GM23338 (cell line): ENCODE results near the gene MARCHF2. TPM values are rescaled to one million over a fixed set of nuclear protein-coding genes. Genes with fewer than 3 reads are reported as not detected.

Experiments
- EZH2 ChIP-seq: fragments of 200-600 bp; sonication (generic); IDR thresholded peaks from one replicate; pipeline ENCODE4 v1.8.0; 2017; ENCODE audit warnings: antibody characterized with exemption, mild to moderate bottlenecking, low read depth; ENCODE audit not compliant: unreplicated experiment
- EZH2phosphoT487 ChIP-seq: fragments of 200-600 bp; sonication (generic); IDR thresholded peaks from one replicate; pipeline ENCODE4 v1.8.1; 2018; ENCODE audit warnings: antibody characterized with exemption; ENCODE audit not compliant: unreplicated experiment
- JUNB ChIP-seq: IDR thresholded peaks from one replicate; pipeline ENCODE4 v1.6.1; 2016; ENCODE audit warnings: antibody characterized with exemption; ENCODE audit not compliant: unreplicated experiment
- STAT1 ChIP-seq: IDR thresholded peaks from one replicate; pipeline ENCODE4 v1.6.1; 2016; ENCODE audit warnings: antibody characterized with exemption; ENCODE audit not compliant: unreplicated experiment
- ZNF331 ChIP-seq: fragments of 250-450 bp; sonication (Bioruptor Pico); IDR thresholded peaks from 2 replicates; pipeline ENCODE4 v1.5.0; 2020; ENCODE audit warnings: low read depth, mild to moderate bottlenecking, moderate library complexity
- polyA plus RNA-seq: library from polyadenylated mRNA; unstranded; fragments of >200 nt; fragmentation: Nextera tagmentation; extraction: Ambion mirVana; gene quantifications from 2 replicates; pipeline ENCODE4 v1.2.1, GENCODE V29; 2016
- total RNA-seq: library from RNA; depleted of rRNA; stranded (reverse); fragments of >200 nt; shearing (Covaris generic); gene quantifications from 2 replicates; pipeline ENCODE4 v1.2.3, GENCODE V29; 2014
- TF ChIP-seq, protein P1 (sequence below): fragments of 250-450 bp; sonication (Bioruptor Pico); IDR thresholded peaks from 2 replicates; pipeline ENCODE4 v1.5.0; 2020; ENCODE audit warnings: mild to moderate bottlenecking, moderate library complexity
- TF ChIP-seq, protein P2 (sequence below): IDR thresholded peaks from one replicate; pipeline ENCODE4 v1.6.1; 2018; ENCODE audit warnings: antibody characterized with exemption; ENCODE audit not compliant: unreplicated experiment
- TF ChIP-seq, protein P3 (sequence below): IDR thresholded peaks from 2 replicates; pipeline ENCODE4 v1.6.1; 2016; ENCODE audit warnings: antibody characterized with exemption

Gene MARCHF2
- total and polyA plus RNA-seq, 2 experiments from 2014 or later, result 18.9 to 50.1 TPM

DNA sequence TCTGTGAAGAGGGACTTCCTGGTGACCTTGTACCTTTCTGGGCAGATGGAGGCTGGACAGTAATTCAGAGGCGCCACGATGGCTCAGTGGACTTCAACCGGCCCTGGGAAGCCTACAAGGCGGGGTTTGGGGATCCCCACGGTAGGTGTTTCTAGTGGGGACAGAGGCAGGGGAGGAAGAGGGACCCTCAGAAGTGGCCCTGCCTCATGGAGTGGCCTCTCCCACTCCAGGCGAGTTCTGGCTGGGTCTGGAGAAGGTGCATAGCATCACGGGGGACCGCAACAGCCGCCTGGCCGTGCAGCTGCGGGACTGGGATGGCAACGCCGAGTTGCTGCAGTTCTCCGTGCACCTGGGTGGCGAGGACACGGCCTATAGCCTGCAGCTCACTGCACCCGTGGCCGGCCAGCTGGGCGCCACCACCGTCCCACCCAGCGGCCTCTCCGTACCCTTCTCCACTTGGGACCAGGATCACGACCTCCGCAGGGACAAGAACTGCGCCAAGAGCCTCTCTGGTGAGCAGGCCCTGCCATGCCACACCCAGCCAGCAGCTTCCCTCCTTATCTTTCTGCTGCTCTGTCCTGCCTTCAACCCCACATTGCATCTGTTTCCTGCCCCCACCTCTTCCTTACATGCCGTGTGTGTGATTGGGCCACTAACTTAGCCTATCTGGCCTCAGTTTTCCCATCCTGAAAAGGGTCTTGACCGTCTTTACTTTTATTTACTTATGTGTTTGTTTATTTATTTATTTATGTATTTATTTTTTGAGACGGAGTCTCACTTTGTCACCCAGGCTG is 41.9 kb upstream of the MARCHF2 start (continued):
- TF ChIP-seq, protein P1, sequence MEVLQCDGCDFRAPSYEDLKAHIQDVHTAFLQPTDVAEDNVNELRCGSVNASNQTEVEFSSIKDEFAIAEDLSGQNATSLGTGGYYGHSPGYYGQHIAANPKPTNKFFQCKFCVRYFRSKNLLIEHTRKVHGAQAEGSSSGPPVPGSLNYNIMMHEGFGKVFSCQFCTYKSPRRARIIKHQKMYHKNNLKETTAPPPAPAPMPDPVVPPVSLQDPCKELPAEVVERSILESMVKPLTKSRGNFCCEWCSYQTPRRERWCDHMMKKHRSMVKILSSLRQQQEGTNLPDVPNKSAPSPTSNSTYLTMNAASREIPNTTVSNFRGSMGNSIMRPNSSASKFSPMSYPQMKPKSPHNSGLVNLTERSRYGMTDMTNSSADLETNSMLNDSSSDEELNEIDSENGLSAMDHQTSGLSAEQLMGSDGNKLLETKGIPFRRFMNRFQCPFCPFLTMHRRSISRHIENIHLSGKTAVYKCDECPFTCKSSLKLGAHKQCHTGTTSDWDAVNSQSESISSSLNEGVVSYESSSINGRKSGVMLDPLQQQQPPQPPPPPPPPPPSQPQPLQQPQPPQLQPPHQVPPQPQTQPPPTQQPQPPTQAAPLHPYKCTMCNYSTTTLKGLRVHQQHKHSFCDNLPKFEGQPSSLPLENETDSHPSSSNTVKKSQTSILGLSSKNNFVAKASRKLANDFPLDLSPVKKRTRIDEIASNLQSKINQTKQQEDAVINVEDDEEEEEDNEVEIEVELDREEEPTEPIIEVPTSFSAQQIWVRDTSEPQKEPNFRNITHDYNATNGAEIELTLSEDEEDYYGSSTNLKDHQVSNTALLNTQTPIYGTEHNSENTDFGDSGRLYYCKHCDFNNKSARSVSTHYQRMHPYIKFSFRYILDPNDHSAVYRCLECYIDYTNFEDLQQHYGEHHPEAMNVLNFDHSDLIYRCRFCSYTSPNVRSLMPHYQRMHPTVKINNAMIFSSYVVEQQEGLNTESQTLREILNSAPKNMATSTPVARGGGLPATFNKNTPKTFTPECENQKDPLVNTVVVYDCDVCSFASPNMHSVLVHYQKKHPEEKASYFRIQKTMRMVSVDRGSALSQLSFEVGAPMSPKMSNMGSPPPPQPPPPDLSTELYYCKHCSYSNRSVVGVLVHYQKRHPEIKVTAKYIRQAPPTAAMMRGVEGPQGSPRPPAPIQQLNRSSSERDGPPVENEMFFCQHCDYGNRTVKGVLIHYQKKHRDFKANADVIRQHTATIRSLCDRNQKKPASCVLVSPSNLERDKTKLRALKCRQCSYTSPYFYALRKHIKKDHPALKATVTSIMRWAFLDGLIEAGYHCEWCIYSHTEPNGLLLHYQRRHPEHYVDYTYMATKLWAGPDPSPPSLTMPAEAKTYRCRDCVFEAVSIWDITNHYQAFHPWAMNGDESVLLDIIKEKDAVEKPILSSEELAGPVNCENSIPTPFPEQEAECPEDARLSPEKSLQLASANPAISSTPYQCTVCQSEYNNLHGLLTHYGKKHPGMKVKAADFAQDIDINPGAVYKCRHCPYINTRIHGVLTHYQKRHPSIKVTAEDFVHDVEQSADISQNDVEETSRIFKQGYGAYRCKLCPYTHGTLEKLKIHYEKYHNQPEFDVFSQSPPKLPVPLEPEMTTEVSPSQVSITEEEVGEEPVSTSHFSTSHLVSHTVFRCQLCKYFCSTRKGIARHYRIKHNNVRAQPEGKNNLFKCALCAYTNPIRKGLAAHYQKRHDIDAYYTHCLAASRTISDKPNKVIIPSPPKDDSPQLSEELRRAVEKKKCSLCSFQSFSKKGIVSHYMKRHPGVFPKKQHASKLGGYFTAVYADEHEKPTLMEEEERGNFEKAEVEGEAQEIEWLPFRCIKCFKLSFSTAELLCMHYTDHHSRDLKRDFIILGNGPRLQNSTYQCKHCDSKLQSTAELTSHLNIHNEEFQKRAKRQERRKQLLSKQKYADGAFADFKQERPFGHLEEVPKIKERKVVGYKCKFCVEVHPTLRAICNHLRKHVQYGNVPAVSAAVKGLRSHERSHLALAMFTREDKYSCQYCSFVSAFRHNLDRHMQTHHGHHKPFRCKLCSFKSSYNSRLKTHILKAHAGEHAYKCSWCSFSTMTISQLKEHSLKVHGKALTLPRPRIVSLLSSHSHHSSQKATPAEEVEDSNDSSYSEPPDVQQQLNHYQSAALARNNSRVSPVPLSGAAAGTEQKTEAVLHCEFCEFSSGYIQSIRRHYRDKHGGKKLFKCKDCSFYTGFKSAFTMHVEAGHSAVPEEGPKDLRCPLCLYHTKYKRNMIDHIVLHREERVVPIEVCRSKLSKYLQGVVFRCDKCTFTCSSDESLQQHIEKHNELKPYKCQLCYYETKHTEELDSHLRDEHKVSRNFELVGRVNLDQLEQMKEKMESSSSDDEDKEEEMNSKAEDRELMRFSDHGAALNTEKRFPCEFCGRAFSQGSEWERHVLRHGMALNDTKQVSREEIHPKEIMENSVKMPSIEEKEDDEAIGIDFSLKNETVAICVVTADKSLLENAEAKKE (CRISPR knock-in tag), result no peak
- no peak for TF ChIP-seq EZH2
- TF ChIP-seq, protein P2, sequence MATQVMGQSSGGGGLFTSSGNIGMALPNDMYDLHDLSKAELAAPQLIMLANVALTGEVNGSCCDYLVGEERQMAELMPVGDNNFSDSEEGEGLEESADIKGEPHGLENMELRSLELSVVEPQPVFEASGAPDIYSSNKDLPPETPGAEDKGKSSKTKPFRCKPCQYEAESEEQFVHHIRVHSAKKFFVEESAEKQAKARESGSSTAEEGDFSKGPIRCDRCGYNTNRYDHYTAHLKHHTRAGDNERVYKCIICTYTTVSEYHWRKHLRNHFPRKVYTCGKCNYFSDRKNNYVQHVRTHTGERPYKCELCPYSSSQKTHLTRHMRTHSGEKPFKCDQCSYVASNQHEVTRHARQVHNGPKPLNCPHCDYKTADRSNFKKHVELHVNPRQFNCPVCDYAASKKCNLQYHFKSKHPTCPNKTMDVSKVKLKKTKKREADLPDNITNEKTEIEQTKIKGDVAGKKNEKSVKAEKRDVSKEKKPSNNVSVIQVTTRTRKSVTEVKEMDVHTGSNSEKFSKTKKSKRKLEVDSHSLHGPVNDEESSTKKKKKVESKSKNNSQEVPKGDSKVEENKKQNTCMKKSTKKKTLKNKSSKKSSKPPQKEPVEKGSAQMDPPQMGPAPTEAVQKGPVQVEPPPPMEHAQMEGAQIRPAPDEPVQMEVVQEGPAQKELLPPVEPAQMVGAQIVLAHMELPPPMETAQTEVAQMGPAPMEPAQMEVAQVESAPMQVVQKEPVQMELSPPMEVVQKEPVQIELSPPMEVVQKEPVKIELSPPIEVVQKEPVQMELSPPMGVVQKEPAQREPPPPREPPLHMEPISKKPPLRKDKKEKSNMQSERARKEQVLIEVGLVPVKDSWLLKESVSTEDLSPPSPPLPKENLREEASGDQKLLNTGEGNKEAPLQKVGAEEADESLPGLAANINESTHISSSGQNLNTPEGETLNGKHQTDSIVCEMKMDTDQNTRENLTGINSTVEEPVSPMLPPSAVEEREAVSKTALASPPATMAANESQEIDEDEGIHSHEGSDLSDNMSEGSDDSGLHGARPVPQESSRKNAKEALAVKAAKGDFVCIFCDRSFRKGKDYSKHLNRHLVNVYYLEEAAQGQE, result no peak
- TF ChIP-seq ZNF331 (CRISPR knock-in tag), result no peak
- TF ChIP-seq, protein P3, sequence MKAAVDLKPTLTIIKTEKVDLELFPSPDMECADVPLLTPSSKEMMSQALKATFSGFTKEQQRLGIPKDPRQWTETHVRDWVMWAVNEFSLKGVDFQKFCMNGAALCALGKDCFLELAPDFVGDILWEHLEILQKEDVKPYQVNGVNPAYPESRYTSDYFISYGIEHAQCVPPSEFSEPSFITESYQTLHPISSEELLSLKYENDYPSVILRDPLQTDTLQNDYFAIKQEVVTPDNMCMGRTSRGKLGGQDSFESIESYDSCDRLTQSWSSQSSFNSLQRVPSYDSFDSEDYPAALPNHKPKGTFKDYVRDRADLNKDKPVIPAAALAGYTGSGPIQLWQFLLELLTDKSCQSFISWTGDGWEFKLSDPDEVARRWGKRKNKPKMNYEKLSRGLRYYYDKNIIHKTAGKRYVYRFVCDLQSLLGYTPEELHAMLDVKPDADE, result no peak
- TF ChIP-seq STAT1, result no peak
- TF ChIP-seq EZH2phosphoT487, result no peak
- no peak for TF ChIP-seq JUNB
